GM23338 (cell line): ENCODE measurements around the gene ACTA2. TPM values are rescaled to one million over a fixed set of nuclear protein-coding genes. Genes with fewer than 3 reads are reported as not detected.

Source experiments
- ATAC-seq: fragments of 200-7000 bp; cut with Tn5 transposase; 3 replicates; pipeline ENCODE4 v1.9.1; 2020
- DNase-seq: peaks from one replicate; pipeline ENCODE4 v3.0.0-alpha.2; 2015; ENCODE audit warnings: low spot score
- H2AFZ ChIP-seq: fragments of 200-600 bp; sonication (generic); 2 replicates; pipeline ENCODE4 v1.8.0; 2016; ENCODE audit warnings: antibody characterized with exemption, mild to moderate bottlenecking, moderate library complexity
- H3F3A ChIP-seq: fragments of 200-600 bp; sonication (generic); replicated peaks from 2 replicates; pipeline ENCODE4 v1.8.0; 2017; ENCODE audit warnings: antibody characterized with exemption, mixed run types, low read depth
- H3K27ac ChIP-seq: fragments of 200-600 bp; sonication (generic); 2 replicates; pipeline ENCODE4 v1.6.1; 2016; ENCODE audit warnings: low read depth
- H3K27me3 ChIP-seq: fragments of 200-600 bp; sonication (generic); 2 replicates; pipeline ENCODE4 v1.8.0; 2016; ENCODE audit warnings: mild to moderate bottlenecking, mixed run types, moderate library complexity; ENCODE audit not compliant: insufficient read depth
- H3K36me3 ChIP-seq: fragments of 200-600 bp; sonication (generic); 2 replicates; pipeline ENCODE4 v1.8.0; 2016; ENCODE audit warnings: mild to moderate bottlenecking; ENCODE audit not compliant: insufficient read depth
- H3K4me1 ChIP-seq: fragments of 200-600 bp; sonication (generic); 2 replicates; pipeline ENCODE4 v1.8.0; 2016; ENCODE audit warnings: mild to moderate bottlenecking, moderate library complexity; ENCODE audit not compliant: insufficient read depth
- H3K4me2 ChIP-seq: fragments of 200-600 bp; sonication (generic); 2 replicates; pipeline ENCODE4 v1.7.1; 2017; ENCODE audit warnings: mixed run types
- H3K4me3 ChIP-seq: fragments of 200-600 bp; sonication (generic); 2 replicates; pipeline ENCODE4 v1.6.1; 2016; ENCODE audit warnings: mixed run types
- H3K79me2 ChIP-seq: fragments of 200-600 bp; sonication (generic); replicated peaks from 2 replicates; pipeline ENCODE4 v1.8.0; 2017; ENCODE audit warnings: mild to moderate bottlenecking; ENCODE audit not compliant: insufficient read depth
- H3K9me2 ChIP-seq: fragments of 200-600 bp; sonication (generic); 2 replicates; pipeline ENCODE4 v1.8.0; 2017; ENCODE audit not compliant: insufficient read depth
- H4K20me1 ChIP-seq: fragments of 200-600 bp; sonication (generic); replicated peaks from 2 replicates; pipeline ENCODE4 v1.8.0; 2017; ENCODE audit warnings: mild to moderate bottlenecking; ENCODE audit not compliant: insufficient read depth
- H3K27ac Mint-ChIP-seq: 2 replicates; pipeline ENCODE4 v1.8.0; 2020; ENCODE audit warnings: inconsistent platforms, mild to moderate bottlenecking, moderate library complexity, mixed read lengths
- H3K27me3 Mint-ChIP-seq: 3 replicates; pipeline ENCODE4 v1.8.0; 2022; ENCODE audit warnings: low read depth, mild to moderate bottlenecking, moderate library complexity, mixed read lengths, inconsistent platforms; ENCODE audit not compliant: insufficient read depth, poor library complexity
- H3K36me3 Mint-ChIP-seq: 3 replicates; pipeline ENCODE4 v1.8.0; 2021; ENCODE audit warnings: low read depth, mild to moderate bottlenecking, inconsistent platforms, moderate library complexity, mixed read lengths
- H3K4me1 Mint-ChIP-seq: 3 replicates; pipeline ENCODE4 v1.8.0; 2020; ENCODE audit warnings: mild to moderate bottlenecking, inconsistent platforms, mixed read lengths
- H3K4me3 Mint-ChIP-seq: 3 replicates; pipeline ENCODE4 v1.8.0; 2021; ENCODE audit warnings: moderate library complexity, mild to moderate bottlenecking, inconsistent platforms, mixed read lengths
- H3K9me3 Mint-ChIP-seq: 3 replicates; pipeline ENCODE4 v1.8.0; 2020; ENCODE audit warnings: moderate library complexity, mild to moderate bottlenecking, inconsistent platforms, mixed read lengths
- EZH2 ChIP-seq: fragments of 200-600 bp; sonication (generic); IDR thresholded peaks from one replicate; pipeline ENCODE4 v1.8.0; 2017; ENCODE audit warnings: antibody characterized with exemption, mild to moderate bottlenecking, low read depth; ENCODE audit not compliant: unreplicated experiment
- EZH2phosphoT487 ChIP-seq: fragments of 200-600 bp; sonication (generic); IDR thresholded peaks from one replicate; pipeline ENCODE4 v1.8.1; 2018; ENCODE audit warnings: antibody characterized with exemption; ENCODE audit not compliant: unreplicated experiment
- JUNB ChIP-seq: IDR thresholded peaks from one replicate; pipeline ENCODE4 v1.6.1; 2016; ENCODE audit warnings: antibody characterized with exemption; ENCODE audit not compliant: unreplicated experiment
- NANOG ChIP-seq: IDR thresholded peaks from 2 replicates; pipeline ENCODE4 v1.6.1; 2016; ENCODE audit warnings: antibody characterized with exemption, borderline replicate concordance
- POLR2AphosphoS5 ChIP-seq: IDR thresholded peaks from 2 replicates; pipeline ENCODE4 v1.6.1; 2016; ENCODE audit warnings: antibody characterized with exemption, low read depth
- STAT1 ChIP-seq: IDR thresholded peaks from one replicate; pipeline ENCODE4 v1.6.1; 2016; ENCODE audit warnings: antibody characterized with exemption; ENCODE audit not compliant: unreplicated experiment
- ZNF114 ChIP-seq: fragments of 250-450 bp; sonication (Bioruptor Pico); IDR thresholded peaks from 2 replicates; pipeline ENCODE4 v1.5.0; 2020; ENCODE audit warnings: mild to moderate bottlenecking, moderate library complexity
- ZNF331 ChIP-seq: fragments of 250-450 bp; sonication (Bioruptor Pico); IDR thresholded peaks from 2 replicates; pipeline ENCODE4 v1.5.0; 2020; ENCODE audit warnings: low read depth, mild to moderate bottlenecking, moderate library complexity
- polyA plus RNA-seq: library from polyadenylated mRNA; unstranded; fragments of >200 nt; fragmentation: Nextera tagmentation; extraction: Ambion mirVana; gene quantifications from 2 replicates; pipeline ENCODE4 v1.2.1, GENCODE V29; 2016
- total RNA-seq: library from RNA; depleted of rRNA; stranded (reverse); fragments of >200 nt; shearing (Covaris generic); gene quantifications from 2 replicates; pipeline ENCODE4 v1.2.3, GENCODE V29; 2014
- TF ChIP-seq, protein P1 (sequence below): IDR thresholded peaks from 2 replicates; pipeline ENCODE4 v1.6.1; 2016; ENCODE audit warnings: antibody characterized with exemption
- TF ChIP-seq, protein P2 (sequence below): IDR thresholded peaks from one replicate; pipeline ENCODE4 v1.6.1; 2018; ENCODE audit warnings: antibody characterized with exemption; ENCODE audit not compliant: unreplicated experiment
- TF ChIP-seq, protein P3 (sequence below), 2 experiments: fragments of 200-600 bp in 1 of 2; sonication (generic) in 1 of 2; conservative IDR thresholded peaks; 2 replicates each; pipeline versions ENCODE4 v1.5.1 to v1.6.1; 2016 to 2017; ENCODE audit warnings: antibody characterized with exemption in 2 of 2, low read depth in 2 of 2, mild to moderate bottlenecking in 2 of 2, moderate library complexity in 1 of 2

The ACTA2 gene
- total and polyA plus RNA-seq, 2 experiments from 2014 or later: 3.4 to 9.4 TPM

DNA sequence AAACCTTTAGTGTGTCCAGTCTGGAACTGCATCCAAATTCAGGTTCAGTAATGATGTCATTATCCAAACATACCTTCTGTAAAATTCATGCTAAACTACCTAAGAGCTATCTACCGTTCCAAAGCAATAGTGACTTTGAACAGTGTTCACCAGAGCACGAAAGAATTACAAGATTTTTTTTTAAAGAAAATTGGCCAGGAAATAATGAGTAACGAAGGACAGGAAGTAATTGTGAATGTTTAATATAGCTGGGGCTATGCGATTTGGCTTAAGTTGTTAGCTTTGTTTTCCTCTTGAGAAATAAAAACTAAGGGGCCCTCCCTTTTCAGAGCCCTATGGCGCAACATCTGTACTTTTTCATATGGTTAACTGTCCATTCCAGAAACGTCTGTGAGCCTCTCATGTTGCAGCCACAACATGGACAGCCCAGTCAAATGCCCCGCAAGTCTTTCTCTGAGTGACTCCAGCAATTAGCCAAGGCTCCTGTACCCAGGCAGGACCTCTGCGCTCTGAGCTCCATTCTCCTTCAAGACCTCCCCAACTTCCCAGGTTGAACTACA lies 37.3 kb upstream of the ACTA2 start:
- Histone ChIP-seq H3K27me3 (peaks cover 40% of the 10 kb centered on the region), H4K20me1 (no peaks in the 10 kb centered on the region), H3K4me1 (peaks cover 29% of the 10 kb centered on the region), H2AFZ (peak overlapping the region; percentile 97), H3K27ac (no peak overlapping the region), H3F3A (no peaks in the 10 kb centered on the region), H3K36me3 (no peaks in the 10 kb centered on the region), H3K4me3 (peak overlapping the region; percentile 77), H3K9me2 (no peaks in the 10 kb centered on the region), H3K4me2 (peak overlapping the region; percentile 78), H3K79me2 (no peaks in the 10 kb centered on the region)
- Mint-ChIP-seq H3K4me3 (peak overlapping the region; percentile 86), H3K4me1 (peaks cover 36% of the 10 kb centered on the region), H3K9me3 (no peaks in the 10 kb centered on the region), H3K27ac (no peak overlapping the region), H3K27me3 (peaks cover 24% of the 10 kb centered on the region), H3K36me3 (no peaks in the 10 kb centered on the region)
- ATAC-seq (no peak), DNase-seq (no peak)
- TF ChIP-seq STAT1 (no peak), ZNF331 (CRISPR knock-in tag) (no peak), EZH2 (no peak), ZNF114 (no peak), EZH2phosphoT487 (no peak), JUNB (no peak), NANOG (no peak), POLR2AphosphoS5 (no peak)
- TF ChIP-seq, protein P1, sequence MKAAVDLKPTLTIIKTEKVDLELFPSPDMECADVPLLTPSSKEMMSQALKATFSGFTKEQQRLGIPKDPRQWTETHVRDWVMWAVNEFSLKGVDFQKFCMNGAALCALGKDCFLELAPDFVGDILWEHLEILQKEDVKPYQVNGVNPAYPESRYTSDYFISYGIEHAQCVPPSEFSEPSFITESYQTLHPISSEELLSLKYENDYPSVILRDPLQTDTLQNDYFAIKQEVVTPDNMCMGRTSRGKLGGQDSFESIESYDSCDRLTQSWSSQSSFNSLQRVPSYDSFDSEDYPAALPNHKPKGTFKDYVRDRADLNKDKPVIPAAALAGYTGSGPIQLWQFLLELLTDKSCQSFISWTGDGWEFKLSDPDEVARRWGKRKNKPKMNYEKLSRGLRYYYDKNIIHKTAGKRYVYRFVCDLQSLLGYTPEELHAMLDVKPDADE: no peak

DNA sequence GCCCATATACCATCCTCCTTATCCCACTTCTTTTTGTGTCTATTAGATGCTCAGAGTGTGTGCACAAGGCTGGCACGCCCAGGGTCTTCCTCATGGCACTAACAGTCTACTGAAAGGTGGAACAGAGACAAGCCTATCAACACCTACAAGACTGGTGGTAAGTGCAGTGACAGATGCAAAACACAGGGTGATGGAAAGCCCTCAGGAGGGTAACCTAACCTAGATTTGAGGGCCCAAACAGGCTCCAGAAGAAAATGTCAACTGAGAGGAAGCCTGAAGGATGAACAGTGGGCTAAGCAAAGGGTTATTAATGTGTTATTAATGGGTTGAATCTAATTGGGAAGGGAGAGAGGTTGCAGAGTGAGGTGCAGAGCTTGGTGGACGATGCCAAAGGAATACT lies 36.9 kb upstream of the ACTA2 start:
- no peaks in the 10 kb centered on the region for H3F3A ChIP-seq
- H3K4me3 ChIP-seq: peak overlapping the region; percentile 77; the same call in 1 of the 2 replicates
- no peak for DNase-seq
- no peaks in the 10 kb centered on the region for H3K9me3 Mint-ChIP-seq
- no peak overlapping the region for H2AFZ ChIP-seq
- peaks cover 28% of the 10 kb centered on the region for H3K4me1 ChIP-seq
- peak overlapping the region; percentile 78; the same call in 1 of the 2 replicates for H3K4me2 ChIP-seq
- no peaks in the 10 kb centered on the region for H3K36me3 Mint-ChIP-seq
- no peaks in the 10 kb centered on the region for H4K20me1 ChIP-seq
- H3K27me3 Mint-ChIP-seq: peaks cover 24% of the 10 kb centered on the region
- no peaks in the 10 kb centered on the region for H3K79me2 ChIP-seq
- H3K27ac Mint-ChIP-seq: no peak overlapping the region
- peak overlapping the region; percentile 86 for H3K4me3 Mint-ChIP-seq
- no peak for ATAC-seq
- peaks cover 40% of the 10 kb centered on the region for H3K27me3 ChIP-seq
- no peaks in the 10 kb centered on the region for H3K36me3 ChIP-seq
- no peaks in the 10 kb centered on the region for H3K9me2 ChIP-seq
- H3K27ac ChIP-seq: no peak overlapping the region
- H3K4me1 Mint-ChIP-seq: peaks cover 36% of the 10 kb centered on the region
- no peak for TF ChIP-seq NANOG
- TF ChIP-seq ZNF331 (CRISPR knock-in tag): no peak
- TF ChIP-seq, protein P2, sequence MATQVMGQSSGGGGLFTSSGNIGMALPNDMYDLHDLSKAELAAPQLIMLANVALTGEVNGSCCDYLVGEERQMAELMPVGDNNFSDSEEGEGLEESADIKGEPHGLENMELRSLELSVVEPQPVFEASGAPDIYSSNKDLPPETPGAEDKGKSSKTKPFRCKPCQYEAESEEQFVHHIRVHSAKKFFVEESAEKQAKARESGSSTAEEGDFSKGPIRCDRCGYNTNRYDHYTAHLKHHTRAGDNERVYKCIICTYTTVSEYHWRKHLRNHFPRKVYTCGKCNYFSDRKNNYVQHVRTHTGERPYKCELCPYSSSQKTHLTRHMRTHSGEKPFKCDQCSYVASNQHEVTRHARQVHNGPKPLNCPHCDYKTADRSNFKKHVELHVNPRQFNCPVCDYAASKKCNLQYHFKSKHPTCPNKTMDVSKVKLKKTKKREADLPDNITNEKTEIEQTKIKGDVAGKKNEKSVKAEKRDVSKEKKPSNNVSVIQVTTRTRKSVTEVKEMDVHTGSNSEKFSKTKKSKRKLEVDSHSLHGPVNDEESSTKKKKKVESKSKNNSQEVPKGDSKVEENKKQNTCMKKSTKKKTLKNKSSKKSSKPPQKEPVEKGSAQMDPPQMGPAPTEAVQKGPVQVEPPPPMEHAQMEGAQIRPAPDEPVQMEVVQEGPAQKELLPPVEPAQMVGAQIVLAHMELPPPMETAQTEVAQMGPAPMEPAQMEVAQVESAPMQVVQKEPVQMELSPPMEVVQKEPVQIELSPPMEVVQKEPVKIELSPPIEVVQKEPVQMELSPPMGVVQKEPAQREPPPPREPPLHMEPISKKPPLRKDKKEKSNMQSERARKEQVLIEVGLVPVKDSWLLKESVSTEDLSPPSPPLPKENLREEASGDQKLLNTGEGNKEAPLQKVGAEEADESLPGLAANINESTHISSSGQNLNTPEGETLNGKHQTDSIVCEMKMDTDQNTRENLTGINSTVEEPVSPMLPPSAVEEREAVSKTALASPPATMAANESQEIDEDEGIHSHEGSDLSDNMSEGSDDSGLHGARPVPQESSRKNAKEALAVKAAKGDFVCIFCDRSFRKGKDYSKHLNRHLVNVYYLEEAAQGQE: no peak
- no peak for TF ChIP-seq STAT1
- TF ChIP-seq, protein P3, sequence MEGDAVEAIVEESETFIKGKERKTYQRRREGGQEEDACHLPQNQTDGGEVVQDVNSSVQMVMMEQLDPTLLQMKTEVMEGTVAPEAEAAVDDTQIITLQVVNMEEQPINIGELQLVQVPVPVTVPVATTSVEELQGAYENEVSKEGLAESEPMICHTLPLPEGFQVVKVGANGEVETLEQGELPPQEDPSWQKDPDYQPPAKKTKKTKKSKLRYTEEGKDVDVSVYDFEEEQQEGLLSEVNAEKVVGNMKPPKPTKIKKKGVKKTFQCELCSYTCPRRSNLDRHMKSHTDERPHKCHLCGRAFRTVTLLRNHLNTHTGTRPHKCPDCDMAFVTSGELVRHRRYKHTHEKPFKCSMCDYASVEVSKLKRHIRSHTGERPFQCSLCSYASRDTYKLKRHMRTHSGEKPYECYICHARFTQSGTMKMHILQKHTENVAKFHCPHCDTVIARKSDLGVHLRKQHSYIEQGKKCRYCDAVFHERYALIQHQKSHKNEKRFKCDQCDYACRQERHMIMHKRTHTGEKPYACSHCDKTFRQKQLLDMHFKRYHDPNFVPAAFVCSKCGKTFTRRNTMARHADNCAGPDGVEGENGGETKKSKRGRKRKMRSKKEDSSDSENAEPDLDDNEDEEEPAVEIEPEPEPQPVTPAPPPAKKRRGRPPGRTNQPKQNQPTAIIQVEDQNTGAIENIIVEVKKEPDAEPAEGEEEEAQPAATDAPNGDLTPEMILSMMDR (conservative IDR thresholded peaks at IDR 0.05; ENCODE audit: low read depth in 2 of 2): no peak
